T-helper 2 cell (primary cell): ENCODE measurements around the gene DDA1.
"Not testable (repeated sequence)": the region's sequence is repeated elsewhere in the genome, so short reads cannot be mapped to it uniquely, and the experiment has no call there.

ENCODE experiments used
- DNase-seq, 5 experiments: peaks; one replicate each; pipeline versions ENCODE4 v3.0.0 to v3.0.0-alpha.2; 2012 to 2022

The DDA1 gene

GRCh38 chr19:17289489-17289888 lies 19.9 kb upstream of the DDA1 start:
- peak in 1 of 5 experiments; percentile 80 for DNase-seq

GRCh38 chr19:17292301-17293074 lies 16.9 kb upstream of the DDA1 start:
- DNase-seq, result peak; percentile 66 to 87 (median 67)

- DNase-seq, result no peak
Measured at GRCh38 chr19:17293605-17294004, 15.8 kb upstream of the DDA1 start.

- DNase-seq, result peak in 4 of 5 experiments; percentile 28 to 57 (median 36)
Measured at GRCh38 chr19:17294051-17294891, 15.1 kb upstream of the DDA1 start.

GRCh38 chr19:17295551-17295950 lies 13.8 kb upstream of the DDA1 start:
- not testable (repeated sequence) for DNase-seq

- DNase-seq, result no peak
Measured at GRCh38 chr19:17296273-17296672, 13.1 kb upstream of the DDA1 start.

- no peak for DNase-seq
Measured at GRCh38 chr19:17296976-17297375, 12.4 kb upstream of the DDA1 start.

GRCh38 chr19:17300992-17301619 lies 8.3 kb upstream of the DDA1 start:
- DNase-seq, result no peak

- DNase-seq, result no peak
Measured at GRCh38 chr19:17302391-17303166, 6.8 kb upstream of the DDA1 start.

- DNase-seq, result peak; percentile 83 to 95 (median 90)
Measured at GRCh38 chr19:17303167-17303939, 6.0 kb upstream of the DDA1 start, which contains the start of gene ABHD8. TSS of gene ABHD8 (minus strand) at chr19:17303425. CDS start at chr19:17301616, 1,809 bp downstream.

GRCh38 chr19:17303940-17304267 lies 5.5 kb upstream of the DDA1 start:
- no peak for DNase-seq

- no peak for DNase-seq
Measured at GRCh38 chr19:17304386-17305215, 4.8 kb upstream of the DDA1 start.

GRCh38 chr19:17305216-17305516 lies 4.2 kb upstream of the DDA1 start:
- DNase-seq, result no peak

GRCh38 chr19:17305517-17306284 lies 3.7 kb upstream of the DDA1 start, which contains the start of gene MRPL34:
TSS of gene MRPL34 (plus strand) at chr19:17305872. CDS start at chr19:17305893, 21 bp downstream.
- DNase-seq, result peak; percentile 85 to 99 (median 93)

- DNase-seq, result no peak
Measured at GRCh38 chr19:17306285-17306714, 3.1 kb upstream of the DDA1 start.

GRCh38 chr19:17307876-17308377 lies 1.4 kb upstream of the DDA1 start:
- no peak for DNase-seq

- no peak for DNase-seq
Measured at GRCh38 chr19:17309965-17310461, 650 bp downstream of the DDA1 start.

- no peak for DNase-seq
Measured at GRCh38 chr19:17311455-17312188, 2.3 kb downstream of the DDA1 start.
